Parathyroid adenoma (tissue), 2 donors: ENCODE measurements around the gene ALK.

Experiments
- H2AFZ ChIP-seq: fragments of 300-600 bp; sonication (generic); one replicate; pipeline ENCODE4 v1.7.0; 2017; ENCODE audit warnings: antibody characterized with exemption, mild to moderate bottlenecking
- H3K27ac ChIP-seq: fragments of 300-600 bp; sonication (generic); one replicate; pipeline ENCODE4 v1.7.0; 2017
- H3K27me3 ChIP-seq: fragments of 300-600 bp; sonication (generic); one replicate; pipeline ENCODE4 v1.7.0; 2017; ENCODE audit warnings: low read length; ENCODE audit not compliant: control insufficient read depth, insufficient read depth
- H3K36me3 ChIP-seq: fragments of 300-600 bp; sonication (generic); one replicate; pipeline ENCODE4 v1.7.0; 2017; ENCODE audit warnings: low read length; ENCODE audit not compliant: control insufficient read depth, insufficient read depth
- H3K4me1 ChIP-seq: fragments of 300-600 bp; sonication (generic); one replicate; pipeline ENCODE4 v1.7.0; 2017; ENCODE audit warnings: control low read depth
- H3K4me2 ChIP-seq: fragments of 300-600 bp; sonication (generic); one replicate; pipeline ENCODE4 v1.7.0; 2017; ENCODE audit warnings: low read length
- H3K4me3 ChIP-seq: fragments of 300-600 bp; sonication (generic); one replicate; pipeline ENCODE4 v1.7.0; 2017; ENCODE audit warnings: low read depth, low read length
- H3K79me2 ChIP-seq: fragments of 300-600 bp; sonication (generic); one replicate; pipeline ENCODE4 v1.7.0; 2017; ENCODE audit warnings: control low read depth
- H3K9ac ChIP-seq: fragments of 300-600 bp; sonication (generic); one replicate; pipeline ENCODE4 v1.7.0; 2017; ENCODE audit warnings: mild to moderate bottlenecking
- H3K9me3 ChIP-seq: fragments of 300-600 bp; sonication (generic); one replicate; pipeline ENCODE4 v1.7.0; 2017; ENCODE audit warnings: low read length; ENCODE audit not compliant: control insufficient read depth
- CTCF ChIP-seq: fragments of 300-600 bp; sonication (generic); IDR thresholded peaks from one replicate; pipeline ENCODE4 v1.7.0; 2017; ENCODE audit warnings: antibody characterized with exemption, mild to moderate bottlenecking
- donor health status: primary hyperparathyroidism.

The ALK gene

DNA sequence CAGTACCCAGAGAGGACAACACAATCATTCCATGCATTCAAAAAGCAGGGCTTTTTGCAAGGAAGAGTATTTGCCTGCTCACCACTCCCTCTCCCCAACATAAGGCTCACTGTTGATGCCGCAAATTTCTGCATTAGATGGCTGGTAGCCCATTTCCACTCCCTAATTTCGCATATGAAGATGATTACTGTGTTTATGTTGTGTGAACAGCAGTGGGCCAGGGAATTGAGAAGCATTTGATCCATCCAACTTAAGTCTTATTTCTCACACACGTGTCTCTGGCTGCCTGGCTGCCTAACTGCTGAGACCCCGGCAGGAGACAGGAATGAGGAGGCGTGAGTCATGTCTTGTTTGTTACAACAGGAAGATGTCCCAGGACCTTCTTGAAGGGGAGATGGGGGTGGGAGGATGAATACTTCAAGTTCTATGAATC is 294.1 kb downstream of the ALK start:
- Histone ChIP-seq H3K9ac (no peak overlapping the region), H3K4me1 (no peaks in the 10 kb centered on the region), H3K27me3 (no peaks in the 10 kb centered on the region), H3K9me3 (no peaks in the 10 kb centered on the region), H3K36me3 (no peaks in the 10 kb centered on the region), H3K79me2 (no peaks in the 10 kb centered on the region), H2AFZ (no peak overlapping the region), H3K4me2 (no peak overlapping the region), H3K27ac (no peak overlapping the region), H3K4me3 (no peak overlapping the region)
- TF ChIP-seq CTCF: no peak

- no peak overlapping the region for H3K27ac ChIP-seq
- TF ChIP-seq CTCF: no peak
- no peak overlapping the region for H3K9ac ChIP-seq
- H3K36me3 ChIP-seq: no peaks in the 10 kb centered on the region
- no peaks in the 10 kb centered on the region for H3K4me1 ChIP-seq
- no peak overlapping the region for H3K4me2 ChIP-seq
- no peaks in the 10 kb centered on the region for H3K79me2 ChIP-seq
- no peak overlapping the region for H3K4me3 ChIP-seq
- no peaks in the 10 kb centered on the region for H3K27me3 ChIP-seq
- H3K9me3 ChIP-seq: no peaks in the 10 kb centered on the region
- no peak overlapping the region for H2AFZ ChIP-seq
Measured at GRCh38 chr2:29620890-29621289, 300.5 kb downstream of the ALK start.

- Histone ChIP-seq H3K9me3 (no peaks in the 10 kb centered on the region), H3K36me3 (no peaks in the 10 kb centered on the region), H3K27ac (no peak overlapping the region), H3K79me2 (no peaks in the 10 kb centered on the region), H2AFZ (no peak overlapping the region), H3K4me3 (no peak overlapping the region), H3K4me2 (no peak overlapping the region), H3K4me1 (no peaks in the 10 kb centered on the region), H3K9ac (no peak overlapping the region), H3K27me3 (no peaks in the 10 kb centered on the region)
- TF ChIP-seq CTCF: no peak
Measured at GRCh38 chr2:29619689-29620088, 301.7 kb downstream of the ALK start.

DNA sequence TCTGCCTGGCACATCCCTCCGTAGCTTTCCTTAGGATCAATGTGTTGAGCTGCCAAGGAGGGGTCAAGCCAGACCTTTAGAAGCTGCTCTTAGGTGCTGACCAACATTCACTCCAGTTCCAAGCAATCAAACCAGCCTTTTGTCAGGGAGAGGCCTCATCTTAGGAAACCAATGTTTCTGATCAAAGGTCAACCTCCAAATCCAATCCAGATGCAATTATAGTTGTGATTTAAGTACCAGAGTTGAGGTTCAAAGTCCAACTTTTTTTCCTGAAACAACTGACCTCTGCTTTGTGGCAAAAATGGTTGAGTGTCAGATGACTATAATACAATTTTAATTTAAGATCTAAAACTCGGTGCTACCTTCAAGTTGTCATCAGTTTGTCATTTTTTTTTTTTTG is 303.4 kb downstream of the ALK start:
- Histone ChIP-seq H3K4me2 (no peak overlapping the region), H3K27me3 (no peaks in the 10 kb centered on the region), H2AFZ (no peak overlapping the region), H3K9ac (no peak overlapping the region), H3K9me3 (no peaks in the 10 kb centered on the region), H3K4me1 (no peaks in the 10 kb centered on the region), H3K27ac (no peak overlapping the region), H3K79me2 (no peaks in the 10 kb centered on the region), H3K36me3 (no peaks in the 10 kb centered on the region), H3K4me3 (no peak overlapping the region)
- TF ChIP-seq CTCF: no peak

DNA sequence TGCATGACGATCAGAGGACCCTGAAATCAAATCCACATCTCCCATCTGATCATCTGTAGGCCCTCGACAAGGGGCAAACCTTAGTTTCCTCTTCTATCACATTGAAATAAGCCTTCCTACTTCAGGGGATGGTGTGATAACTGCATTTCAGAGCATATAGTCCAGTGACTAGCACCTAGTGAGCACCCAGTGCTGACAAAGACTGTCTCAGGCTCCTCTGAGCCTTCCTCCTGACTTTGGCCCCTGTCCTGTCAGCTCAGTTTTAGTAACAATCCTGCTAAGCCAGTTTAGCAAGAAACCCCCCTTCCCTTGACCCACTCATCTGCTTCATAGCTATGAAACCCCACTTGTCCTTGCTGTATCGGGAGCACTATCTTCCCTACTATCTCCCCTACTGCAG is 304.0 kb downstream of the ALK start:
- no peak overlapping the region for H3K4me3 ChIP-seq
- no peaks in the 10 kb centered on the region for H3K79me2 ChIP-seq
- H3K36me3 ChIP-seq: no peaks in the 10 kb centered on the region
- no peaks in the 10 kb centered on the region for H3K27me3 ChIP-seq
- H2AFZ ChIP-seq: no peak overlapping the region
- H3K4me1 ChIP-seq: no peaks in the 10 kb centered on the region
- H3K9ac ChIP-seq: no peak overlapping the region
- no peak for TF ChIP-seq CTCF
- H3K4me2 ChIP-seq: no peak overlapping the region
- no peak overlapping the region for H3K27ac ChIP-seq
- no peaks in the 10 kb centered on the region for H3K9me3 ChIP-seq
